ENCODE measurements around the gene IPO9. TPM values are rescaled to one million over a fixed set of nuclear protein-coding genes. Genes with fewer than 3 reads are reported as not detected.
A peak's percentile ranks its signal among the peaks of the same experiment; 100 is the strongest.

Gene IPO9
- polyA plus RNA-seq (ENCODE audit: insufficient read length in 4 of 4): 10 to 100 TPM; 74.0 to 96.9 (median 77.7) TPM

- peak; percentile 79 to 96 (median 89) for DNase-seq (ENCODE audit: low read depth in 4 of 4, low spot score in 2 of 4)
Observed at GRCh38 chr1:201828820-201829774, at the start of gene IPO9. Gene IPO9, plus strand, starts transcription at chr1:201829157. Its CDS starts 53 bp downstream, at chr1:201829210.

- no peak for DNase-seq (ENCODE audit: low read depth in 4 of 4, low spot score in 2 of 4)
Observed at GRCh38 chr1:201779351-201779880, 49.5 kb upstream of the IPO9 start.

- no peak for DNase-seq (ENCODE audit: low read depth in 4 of 4, low spot score in 2 of 4)
Observed at GRCh38 chr1:201780952-201781351, 48.0 kb upstream of the IPO9 start.

GRCh38 chr1:201781437-201781836 lies 47.5 kb upstream of the IPO9 start:
- no peak for DNase-seq (ENCODE audit: low read depth in 4 of 4, low spot score in 2 of 4)

- DNase-seq (ENCODE audit: low read depth in 4 of 4, low spot score in 2 of 4): no peak
Observed at GRCh38 chr1:201782353-201782752, 46.6 kb upstream of the IPO9 start.

- DNase-seq (ENCODE audit: low read depth in 4 of 4, low spot score in 2 of 4): no peak
Observed at GRCh38 chr1:201783058-201783457, 45.9 kb upstream of the IPO9 start.

- DNase-seq (ENCODE audit: low read depth in 4 of 4, low spot score in 2 of 4): no peak
Observed at GRCh38 chr1:201783572-201783971, 45.4 kb upstream of the IPO9 start.

GRCh38 chr1:201785291-201785690 lies 43.7 kb upstream of the IPO9 start:
- no peak for DNase-seq (ENCODE audit: low read depth in 4 of 4, low spot score in 2 of 4)

GRCh38 chr1:201786824-201787223 lies 42.1 kb upstream of the IPO9 start:
- DNase-seq (ENCODE audit: low read depth in 4 of 4, low spot score in 2 of 4): no peak

- no peak for DNase-seq (ENCODE audit: low read depth in 4 of 4, low spot score in 2 of 4)
Observed at GRCh38 chr1:201788296-201788695, 40.7 kb upstream of the IPO9 start.

- no peak for DNase-seq (ENCODE audit: low read depth in 4 of 4, low spot score in 2 of 4)
Observed at GRCh38 chr1:201789245-201789644, 39.7 kb upstream of the IPO9 start.

GRCh38 chr1:201790261-201790660 lies 38.7 kb upstream of the IPO9 start:
- no peak for DNase-seq (ENCODE audit: low read depth in 4 of 4, low spot score in 2 of 4)

- DNase-seq (ENCODE audit: low read depth in 4 of 4, low spot score in 2 of 4): peak in 1 of 4 donors; percentile 39
Observed at GRCh38 chr1:201791051-201791778, 37.7 kb upstream of the IPO9 start.

- DNase-seq (ENCODE audit: low read depth in 4 of 4, low spot score in 2 of 4): peak in 3 of 4 donors; percentile 52 to 59 (median 54)
Observed at GRCh38 chr1:201791779-201792173, 37.2 kb upstream of the IPO9 start.

GRCh38 chr1:201792534-201793305 lies 36.2 kb upstream of the IPO9 start:
- peak in 3 of 4 donors; percentile 57 to 76 (median 68) for DNase-seq (ENCODE audit: low read depth in 4 of 4, low spot score in 2 of 4)

- DNase-seq (ENCODE audit: low read depth in 4 of 4, low spot score in 2 of 4): no peak
Observed at GRCh38 chr1:201793306-201793925, 35.5 kb upstream of the IPO9 start.

- no peak for DNase-seq (ENCODE audit: low read depth in 4 of 4, low spot score in 2 of 4)
Observed at GRCh38 chr1:201795066-201795465, 33.9 kb upstream of the IPO9 start.

- DNase-seq (ENCODE audit: low read depth in 4 of 4, low spot score in 2 of 4): no peak
Observed at GRCh38 chr1:201800246-201800645, 28.7 kb upstream of the IPO9 start.

- DNase-seq (ENCODE audit: low read depth in 4 of 4, low spot score in 2 of 4): no peak
Observed at GRCh38 chr1:201806801-201807200, 22.2 kb upstream of the IPO9 start.
